Mesendoderm (in vitro differentiated cells): ENCODE measurements around the gene BEST3.

Source experiments
- DNase-seq: peaks from one replicate; pipeline ENCODE4 v3.0.0; 2013
- H2AK5ac ChIP-seq: 2 replicates; pipeline ENCODE4 v1.6.1; 2013; ENCODE audit warnings: low read length, inconsistent platforms
- H2BK120ac ChIP-seq: 2 replicates; pipeline ENCODE4 v1.6.1; 2013; ENCODE audit warnings: low read depth, mild to moderate bottlenecking, low read length, moderate library complexity, mixed read lengths
- H2BK15ac ChIP-seq: replicated peaks from 2 replicates; pipeline ENCODE4 v1.6.1; 2013; ENCODE audit warnings: low read depth, mild to moderate bottlenecking, moderate library complexity
- H2BK5ac ChIP-seq: 2 replicates; pipeline ENCODE4 v1.6.1; 2013; ENCODE audit warnings: low read length, inconsistent platforms
- H3K18ac ChIP-seq: 2 replicates; pipeline ENCODE4 v1.6.1; 2013; ENCODE audit warnings: mild to moderate bottlenecking, low read length, mixed read lengths
- H3K23ac ChIP-seq: one replicate; pipeline ENCODE4 v1.6.1; 2013; ENCODE audit warnings: low read length
- H3K27ac ChIP-seq: 2 replicates; pipeline ENCODE4 v1.5.1; 2013; ENCODE audit warnings: low read depth, mild to moderate bottlenecking, inconsistent platforms, low read length, moderate library complexity
- H3K27me3 ChIP-seq: 2 replicates; pipeline ENCODE4 v1.6.1; 2013; ENCODE audit warnings: low read length, control low read depth, mild to moderate bottlenecking, inconsistent platforms; ENCODE audit not compliant: insufficient read depth, poor library complexity
- H3K36me3 ChIP-seq: 2 replicates; pipeline ENCODE4 v1.6.1; 2013; ENCODE audit warnings: low read length, inconsistent platforms; ENCODE audit not compliant: control insufficient read depth, insufficient read depth
- H3K4ac ChIP-seq: one replicate; pipeline ENCODE4 v1.6.1; 2013; ENCODE audit warnings: low read depth, mild to moderate bottlenecking, low read length, moderate library complexity
- H3K4me1 ChIP-seq: 2 replicates; pipeline ENCODE4 v1.6.1; 2013; ENCODE audit warnings: low read depth, low read length, inconsistent platforms; ENCODE audit not compliant: control insufficient read depth
- H3K4me2 ChIP-seq: 2 replicates; pipeline ENCODE4 v1.6.1; 2013; ENCODE audit warnings: low read length
- H3K4me3 ChIP-seq: 2 replicates; pipeline ENCODE4 v1.5.1; 2013; ENCODE audit warnings: mild to moderate bottlenecking, low read length
- H3K56ac ChIP-seq: one replicate; pipeline ENCODE4 v1.6.1; 2013; ENCODE audit warnings: low read length
- H3K79me1 ChIP-seq: 2 replicates; pipeline ENCODE4 v1.6.1; 2013; ENCODE audit warnings: low read length, inconsistent platforms
- H3K79me2 ChIP-seq: 2 replicates; pipeline ENCODE4 v1.6.1; 2013; ENCODE audit warnings: mild to moderate bottlenecking, low read length; ENCODE audit not compliant: control insufficient read depth, insufficient read depth
- H3K9ac ChIP-seq: 2 replicates; pipeline ENCODE4 v1.6.1; 2013; ENCODE audit warnings: low read length, inconsistent platforms
- H4K5ac ChIP-seq: one replicate; pipeline ENCODE4 v1.6.1; 2013; ENCODE audit warnings: low read length
- H4K8ac ChIP-seq: one replicate; pipeline ENCODE4 v1.6.1; 2013; ENCODE audit warnings: low read depth, mild to moderate bottlenecking, control low read depth, low read length, moderate library complexity
- WGBS: extraction: QIAGEN DNeasy Blood & Tissue Kit; methylation state at CpG from one replicate; pipeline ENCODE4 v1.1.7; 2013; ENCODE audit warnings: low lambda C conversion rate, missing lambda C conversion rate; ENCODE audit not compliant: insufficient coverage; ENCODE audit errors: extremely low coverage; 5-methylcytosine and 5-hydroxymethylcytosine counted together

The BEST3 gene

DNA sequence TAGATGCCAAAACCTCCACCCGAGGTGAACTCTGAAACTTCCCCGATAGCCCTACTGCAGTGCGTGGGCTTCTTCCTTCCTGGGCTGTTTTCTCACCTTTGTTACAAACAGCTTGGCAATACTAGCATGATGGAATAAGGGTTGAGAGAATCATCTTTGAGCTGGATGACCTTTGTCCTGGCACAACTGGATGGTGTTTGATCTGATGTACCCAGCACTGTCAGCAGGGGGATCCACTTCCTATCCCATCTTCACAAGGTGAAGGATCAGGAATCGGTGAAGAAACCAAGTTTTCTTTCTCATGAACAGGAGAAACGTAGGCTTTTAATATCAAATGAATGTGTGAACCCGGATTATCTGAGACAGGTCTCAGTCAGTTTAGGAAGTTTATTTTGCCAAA is 68.9 kb downstream of the BEST3 start:
- no peak overlapping the region for H3K9ac ChIP-seq
- no peak overlapping the region for H3K4me2 ChIP-seq
- DNase-seq: peak; percentile 44

DNA sequence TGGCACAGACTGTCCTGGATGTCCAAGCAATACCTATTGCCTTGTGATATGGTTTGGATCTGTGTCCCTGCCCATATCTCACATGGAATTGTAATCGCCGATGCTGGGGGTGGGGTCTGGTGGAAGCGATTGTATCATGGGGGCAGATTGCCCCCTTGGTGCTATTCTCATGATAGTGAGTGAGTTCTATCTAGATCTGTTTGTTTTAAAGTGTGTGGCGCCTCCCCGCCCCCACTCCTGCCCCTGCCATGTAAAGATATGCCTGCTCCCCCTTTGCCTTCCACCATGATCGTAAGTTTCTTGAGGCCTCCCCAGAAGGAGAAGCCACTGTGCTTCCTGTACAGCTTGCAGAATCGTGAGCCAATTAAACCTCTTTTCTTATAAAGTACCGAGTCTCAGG is 71.6 kb downstream of the BEST3 start:
- H3K23ac ChIP-seq: no peak overlapping the region
- H3K4me3 ChIP-seq: no peak overlapping the region
- no peaks in the 10 kb centered on the region for H3K4me1 ChIP-seq
- no peak overlapping the region for H3K4ac ChIP-seq
- no peak overlapping the region for H3K27ac ChIP-seq
- H3K27me3 ChIP-seq: no peaks in the 10 kb centered on the region
- WGBS: no CpG with 5 or more reads among the region's 8 CpGs
- no peak overlapping the region for H2AK5ac ChIP-seq
- no peak overlapping the region for H2BK5ac ChIP-seq
- no peak overlapping the region for H3K56ac ChIP-seq
- no peak overlapping the region for H3K18ac ChIP-seq
- H3K79me1 ChIP-seq: no peaks in the 10 kb centered on the region
- no peak overlapping the region for H3K9ac ChIP-seq
- DNase-seq: no peak
- H3K36me3 ChIP-seq: no peaks in the 10 kb centered on the region
- H2BK120ac ChIP-seq: no peak overlapping the region
- no peak overlapping the region for H2BK15ac ChIP-seq
- H3K4me2 ChIP-seq: no peak overlapping the region
- H4K8ac ChIP-seq: no peak overlapping the region
- H3K79me2 ChIP-seq: no peaks in the 10 kb centered on the region
- no peak overlapping the region for H4K5ac ChIP-seq

More for the DNA sequence above, 68.9 kb downstream of the BEST3 start:
- no peak overlapping the region for H3K23ac ChIP-seq
- no peak overlapping the region for H2BK15ac ChIP-seq
- no peak overlapping the region for H3K4ac ChIP-seq
- H3K56ac ChIP-seq: no peak overlapping the region
- no peaks in the 10 kb centered on the region for H3K4me1 ChIP-seq
- H3K79me1 ChIP-seq: no peaks in the 10 kb centered on the region
- H3K36me3 ChIP-seq: no peaks in the 10 kb centered on the region
- no peak overlapping the region for H3K27ac ChIP-seq
- no peak overlapping the region for H4K8ac ChIP-seq
- no peak overlapping the region for H3K4me3 ChIP-seq
- no peak overlapping the region for H3K18ac ChIP-seq
- H4K5ac ChIP-seq: no peak overlapping the region
- H3K27me3 ChIP-seq: no peaks in the 10 kb centered on the region
- H2BK120ac ChIP-seq: no peak overlapping the region
- H2AK5ac ChIP-seq: no peak overlapping the region
- WGBS: no CpG with 5 or more reads among the region's 6 CpGs
- H2BK5ac ChIP-seq: no peak overlapping the region
- H3K79me2 ChIP-seq: no peaks in the 10 kb centered on the region

DNA sequence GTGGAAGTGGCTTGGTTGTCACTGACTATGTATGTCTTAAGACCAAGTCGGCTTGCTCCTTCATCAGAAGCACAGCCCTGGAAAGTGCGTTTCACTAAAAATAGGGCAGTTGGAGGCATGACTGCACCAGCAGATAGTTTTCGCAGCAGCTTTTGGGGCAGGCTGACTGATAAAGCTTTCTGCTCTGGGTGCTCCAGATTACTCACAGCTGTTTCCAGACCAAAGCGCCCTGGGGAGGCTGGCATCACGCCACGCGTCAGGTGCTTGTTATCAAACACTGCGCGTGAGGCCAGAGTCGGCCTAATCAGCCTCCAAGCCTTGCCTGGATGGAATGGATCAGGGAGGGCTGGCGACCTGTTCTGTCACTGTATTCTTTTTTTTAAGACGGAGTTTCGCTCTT is 75.1 kb downstream of the BEST3 start:
- no peak overlapping the region for H2AK5ac ChIP-seq
- H3K27ac ChIP-seq: no peak overlapping the region
- no peaks in the 10 kb centered on the region for H3K4me1 ChIP-seq
- no peaks in the 10 kb centered on the region for H3K27me3 ChIP-seq
- no peak overlapping the region for H4K5ac ChIP-seq
- no peak for DNase-seq
- H3K4ac ChIP-seq: no peak overlapping the region
- no peak overlapping the region for H3K23ac ChIP-seq
- H3K4me2 ChIP-seq: no peak overlapping the region
- H2BK15ac ChIP-seq: no peak overlapping the region
- H3K9ac ChIP-seq: no peak overlapping the region
- H3K56ac ChIP-seq: no peak overlapping the region
- no peak overlapping the region for H2BK5ac ChIP-seq
- H3K79me1 ChIP-seq: no peaks in the 10 kb centered on the region
- H3K4me3 ChIP-seq: no peak overlapping the region
- H3K79me2 ChIP-seq: no peaks in the 10 kb centered on the region
- H4K8ac ChIP-seq: no peak overlapping the region
- no peak overlapping the region for H3K18ac ChIP-seq
- no peaks in the 10 kb centered on the region for H3K36me3 ChIP-seq
- no CpG with 5 or more reads among the region's 13 CpGs for WGBS
- H2BK120ac ChIP-seq: no peak overlapping the region

GRCh38 chr12:69621551-69621950 is 77.6 kb downstream of the BEST3 start:
- H4K5ac ChIP-seq: no peak overlapping the region

DNA sequence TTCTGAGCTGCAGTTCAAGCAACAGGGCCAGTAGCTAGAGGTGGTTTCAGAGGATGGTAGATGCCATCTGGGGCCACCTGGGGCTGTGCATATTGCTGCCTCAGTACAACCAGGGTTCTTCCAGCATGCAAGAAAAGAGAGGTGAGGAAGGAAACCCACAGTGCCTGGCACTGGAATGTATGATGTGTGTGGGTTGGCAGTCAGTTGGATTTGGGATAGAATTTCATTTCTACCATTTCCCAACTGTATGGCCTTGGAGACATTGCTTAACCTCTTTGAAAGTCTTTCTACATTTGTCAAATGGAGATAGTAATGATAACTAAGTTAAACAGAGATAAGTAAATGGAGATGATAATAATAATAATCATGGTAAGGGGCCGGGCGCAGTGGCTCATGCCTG is 78.2 kb downstream of the BEST3 start:
- Histone ChIP-seq H3K79me2 (no peaks in the 10 kb centered on the region), H2BK120ac (no peak overlapping the region), H2AK5ac (no peak overlapping the region), H3K4me2 (no peak overlapping the region), H3K4me1 (no peaks in the 10 kb centered on the region), H3K4me3 (no peak overlapping the region), H4K8ac (no peak overlapping the region), H3K79me1 (no peaks in the 10 kb centered on the region), H3K56ac (no peak overlapping the region), H3K27ac (no peak overlapping the region), H3K9ac (no peak overlapping the region), H2BK5ac (no peak overlapping the region), H3K18ac (no peak overlapping the region), H3K4ac (no peak overlapping the region), H4K5ac (no peak overlapping the region), H3K27me3 (no peaks in the 10 kb centered on the region), H2BK15ac (no peak overlapping the region), H3K23ac (no peak overlapping the region), H3K36me3 (no peaks in the 10 kb centered on the region)
- DNase-seq: no peak
- WGBS: no CpG with 5 or more reads among the region's 2 CpGs

More at GRCh38 chr12:69621551-69621950, 77.6 kb downstream of the BEST3 start:
- H3K9ac ChIP-seq: no peak overlapping the region
- no peak overlapping the region for H4K8ac ChIP-seq
- no peak overlapping the region for H3K4me2 ChIP-seq
- H3K27me3 ChIP-seq: no peaks in the 10 kb centered on the region
- H3K56ac ChIP-seq: no peak overlapping the region
- H3K79me2 ChIP-seq: no peaks in the 10 kb centered on the region
- H3K4ac ChIP-seq: no peak overlapping the region
- WGBS: no CpG with 5 or more reads among the region's 2 CpGs
- no peak overlapping the region for H3K18ac ChIP-seq
- no peak for DNase-seq
- H3K4me1 ChIP-seq: no peaks in the 10 kb centered on the region
- H2BK120ac ChIP-seq: no peak overlapping the region
- no peak overlapping the region for H2BK5ac ChIP-seq
- no peak overlapping the region for H2AK5ac ChIP-seq
- H3K23ac ChIP-seq: no peak overlapping the region
- H3K27ac ChIP-seq: no peak overlapping the region
- H2BK15ac ChIP-seq: no peak overlapping the region
- no peak overlapping the region for H3K4me3 ChIP-seq
- H3K79me1 ChIP-seq: no peaks in the 10 kb centered on the region
- no peaks in the 10 kb centered on the region for H3K36me3 ChIP-seq

DNA sequence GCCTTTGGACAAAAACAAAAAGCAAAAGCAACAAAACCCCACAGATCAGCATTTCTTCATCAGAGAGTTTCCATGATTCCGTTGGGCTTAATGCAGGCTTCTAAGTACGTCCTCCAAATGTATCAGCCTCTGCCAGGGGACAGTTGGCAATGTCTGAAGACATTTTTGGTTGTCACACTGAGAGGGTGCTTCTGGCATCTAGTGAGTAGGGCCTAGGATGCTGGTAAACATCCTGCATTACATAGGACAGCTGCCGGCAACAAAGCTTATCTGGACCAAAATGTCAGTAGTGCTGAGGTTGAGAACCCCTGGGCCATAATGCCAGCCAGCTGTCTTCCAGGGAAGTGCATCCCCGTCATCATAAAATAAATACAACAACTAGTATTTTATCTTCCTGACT is 79.0 kb downstream of the BEST3 start:
- H2BK120ac ChIP-seq: no peak overlapping the region
- H3K36me3 ChIP-seq: no peaks in the 10 kb centered on the region
- no peak overlapping the region for H3K23ac ChIP-seq
- no peak overlapping the region for H3K27ac ChIP-seq
- no peaks in the 10 kb centered on the region for H3K4me1 ChIP-seq
- no peak overlapping the region for H2AK5ac ChIP-seq
- no peak overlapping the region for H3K56ac ChIP-seq
- no peak overlapping the region for H3K9ac ChIP-seq
- no peak overlapping the region for H3K4me3 ChIP-seq
- H3K18ac ChIP-seq: no peak overlapping the region
- DNase-seq: no peak
- H3K4ac ChIP-seq: no peak overlapping the region
- no peaks in the 10 kb centered on the region for H3K79me1 ChIP-seq
- no peaks in the 10 kb centered on the region for H3K27me3 ChIP-seq
- H2BK5ac ChIP-seq: no peak overlapping the region
- no peak overlapping the region for H3K4me2 ChIP-seq
- no peak overlapping the region for H2BK15ac ChIP-seq
- H4K5ac ChIP-seq: no peak overlapping the region
- no peaks in the 10 kb centered on the region for H3K79me2 ChIP-seq
- WGBS: no CpG with 5 or more reads among the region's 4 CpGs
- H4K8ac ChIP-seq: no peak overlapping the region
